GM12878 (cell line): Measurements from ENCODE around the gene KDM3B. TPM values are rescaled to one million over a fixed set of nuclear protein-coding genes. Genes with fewer than 3 reads are reported as not detected.

Experiments
- ATAC-seq: fragments of 200-7000 bp; cut with Tn5 transposase; 3 replicates; pipeline ENCODE4 v1.9.1; 2020; ENCODE audit warnings: mild to moderate bottlenecking, moderate library complexity
- BruUV-seq: library from RNA; stranded (reverse); fragments of 400-500 nt; replicated peaks from 2 replicates; lab custom pipeline; 2021; lab: Mats Ljungman, UMichigan
- CTCF ChIA-PET: fragments of 300-600 bp; sonication (Branson Sonifier 250); formaldehyde crosslinking; extraction: SDS; loops from one replicate; lab custom pipeline; 2021; ENCODE audit warnings: inconsistent platforms; lab: Yijun Ruan, JAX
- POLR2A ChIA-PET: fragments of 350-600 bp; formaldehyde crosslinking; extraction: SDS; loops from one replicate; lab custom pipeline; 2021; ENCODE audit warnings: inconsistent platforms; lab: Charles Lee
- RAD21 ChIA-PET: fragments of 300-600 bp; sonication (Branson Sonifier 250); formaldehyde crosslinking; loops from one replicate; lab custom pipeline; 2023; ENCODE audit warnings: antibody characterized with exemption; ENCODE audit not compliant: unreplicated experiment; lab: Charles Lee
- SMC1A ChIA-PET: fragments of 300-600 bp; sonication (Branson Sonifier 250); formaldehyde crosslinking; loops from one replicate; lab custom pipeline; 2023; ENCODE audit not compliant: unreplicated experiment, uncharacterized antibody; lab: Charles Lee
- DNase-seq: peaks from one replicate; pipeline ENCODE4 v3.0.0-alpha.2; 2011; ENCODE audit warnings: low read depth, low spot score
- FAIRE-seq: peaks from 3 replicates; lab custom pipeline; 2011; peaks lifted over from hg19 to GRCh38; lab: Jason Lieb, UNC
- H2AFZ ChIP-seq: 2 replicates; pipeline ENCODE4 v1.6.0; 2011; ENCODE audit warnings: low read depth, low read length, control low read depth; ENCODE audit not compliant: control insufficient read depth
- H3K27ac ChIP-seq: 2 replicates; pipeline ENCODE4 v1.5.1; 2011; ENCODE audit warnings: control low read depth; ENCODE audit not compliant: control insufficient read depth, insufficient read depth
- H3K27me3 ChIP-seq, 2 experiments: replicated peaks in 1 of 2; 2 replicates each; pipeline versions ENCODE4 v1.6.0 to v1.6.1; 2011; ENCODE audit warnings: low read length in 1 of 2; ENCODE audit not compliant: control insufficient read depth in 2 of 2, insufficient read depth in 2 of 2
- H3K36me3 ChIP-seq, 2 experiments: 2 replicates each; pipeline ENCODE4 v1.5.1; 2011; ENCODE audit warnings: low read length in 1 of 2; ENCODE audit not compliant: control insufficient read depth in 2 of 2, insufficient read depth in 2 of 2
- H3K4me1 ChIP-seq: 2 replicates; pipeline ENCODE4 v1.6.1; 2011; ENCODE audit warnings: mild to moderate bottlenecking, low read length, moderate library complexity, mixed read lengths; ENCODE audit not compliant: control insufficient read depth, insufficient read depth
- H3K4me2 ChIP-seq: 2 replicates; pipeline ENCODE4 v1.6.0; 2011; ENCODE audit warnings: control low read depth; ENCODE audit not compliant: control insufficient read depth, insufficient read depth
- H3K4me3 ChIP-seq: fragments of 200-600 bp; sonication (generic); 2 replicates; pipeline ENCODE4 v1.5.1; 2016
- H3K79me2 ChIP-seq: 2 replicates; pipeline ENCODE4 v1.6.0; 2011; ENCODE audit warnings: low read length; ENCODE audit not compliant: control insufficient read depth, insufficient read depth
- H3K9ac ChIP-seq: 2 replicates; pipeline ENCODE4 v1.8.0; 2011; ENCODE audit warnings: low read length, control low read depth, mixed read lengths; ENCODE audit not compliant: control insufficient read depth, insufficient read depth
- H3K9me3 ChIP-seq: replicated peaks from 3 replicates; pipeline ENCODE4 v1.5.1; 2011; ENCODE audit warnings: mild to moderate bottlenecking, low read length; ENCODE audit not compliant: control insufficient read depth, insufficient read depth
- H4K20me1 ChIP-seq: 2 replicates; pipeline ENCODE4 v1.6.0; 2011; ENCODE audit not compliant: control insufficient read depth, insufficient read depth
- CEBPZ ChIP-seq: fragments of 150-350 bp; IDR thresholded peaks from 2 replicates; pipeline ENCODE4 v1.6.1; 2016; ENCODE audit warnings: low read depth, low read length
- CHD4 ChIP-seq: fragments of 200-600 bp; sonication (generic); IDR thresholded peaks from 2 replicates; pipeline ENCODE4 v1.6.1; 2016; ENCODE audit warnings: mild to moderate bottlenecking
- FOS ChIP-seq: IDR thresholded peaks from 3 replicates; pipeline ENCODE4 v1.6.1; 2011; ENCODE audit warnings: borderline replicate concordance; ENCODE audit not compliant: insufficient read length; ENCODE audit errors: extremely low read depth
- GABPA ChIP-seq: IDR thresholded peaks from 2 replicates; pipeline ENCODE4 v1.6.1; 2014; ENCODE audit warnings: antibody characterized with exemption, low read depth, mild to moderate bottlenecking, inconsistent platforms
- HDGF ChIP-seq: fragments of 450-650 bp; IDR thresholded peaks from 2 replicates; pipeline ENCODE4 v1.6.1; 2016; ENCODE audit warnings: antibody characterized with exemption
- NR2C1 ChIP-seq: fragments of 450-650 bp; IDR thresholded peaks from 2 replicates; pipeline ENCODE4 v1.6.1; 2017; ENCODE audit warnings: antibody characterized with exemption, mild to moderate bottlenecking, moderate library complexity
- PBX3 ChIP-seq: IDR thresholded peaks from 2 replicates; pipeline ENCODE4 v1.6.1; 2011; ENCODE audit warnings: mild to moderate bottlenecking, low read depth, low read length, moderate library complexity; ENCODE audit not compliant: insufficient replicate concordance
- POLR2A ChIP-seq: IDR thresholded peaks from 2 replicates; pipeline ENCODE4 v1.6.1; 2011; ENCODE audit warnings: low read depth, mild to moderate bottlenecking, low read length
- RB1 ChIP-seq: fragments of 450-650 bp; formaldehyde crosslinking; IDR thresholded peaks from 2 replicates; pipeline ENCODE4 v1.6.1; 2017; ENCODE audit warnings: mild to moderate bottlenecking, borderline replicate concordance
- SMC3 ChIP-seq: IDR thresholded peaks from 2 replicates; pipeline ENCODE4 v1.6.1; 2011; ENCODE audit warnings: low read length, improper control_type of control experiment, borderline replicate concordance
- SP1 ChIP-seq: IDR thresholded peaks from one replicate; pipeline ENCODE4 v1.6.1; 2011; ENCODE audit warnings: low read depth, low read length
- STAT1 ChIP-seq: fragments of 450-650 bp; conservative IDR thresholded peaks from 2 replicates; pipeline ENCODE4 v1.6.1; 2014; ENCODE audit warnings: antibody characterized with exemption, mild to moderate bottlenecking
- ZNF274 ChIP-seq: IDR thresholded peaks from one replicate; pipeline ENCODE4 v1.8.0; 2011; ENCODE audit not compliant: insufficient read length, insufficient read depth
- WGBS: methylation state at CpG from one replicate; pipeline ENCODE4 v1.1.6; 2016; ENCODE audit warnings: low lambda C conversion rate; ENCODE audit not compliant: insufficient replicate concordance, insufficient coverage; ENCODE audit errors: missing lambda C conversion rate; 5-methylcytosine and 5-hydroxymethylcytosine counted together
- in situ Hi-C: fragments of 300-500 bp; cut with MboI; formaldehyde crosslinking; loops from 9 replicates; pipeline ENCODE4 v1.14.3; 2018; ENCODE audit warnings: mixed read lengths
- intact Hi-C: fragments of 100-400 bp; cut with micrococcal nuclease; formaldehyde crosslinking; loops from one replicate; pipeline ENCODE4 v1.14.2; 2022; ENCODE audit not compliant: unreplicated experiment
- polyA plus RNA-seq, 11 experiments: library from polyadenylated mRNA; depleted of rRNA in 4 of 11; unstranded in 6 of 11; stranded (reverse) in 5 of 11; fragments of >200 nt; fragmentation: Nextera tagmentation in 4 of 11; fragmentation: Illumina TruSeq in 1 of 11; extraction: Ambion mirVana in 4 of 11; extraction: Trizol in 1 of 11; gene quantifications; 1 replicate in 1 of 11; 2 replicates in 10 of 11; pipeline versions ENCODE4 v1.2.1 to v1.2.3, GENCODE V29; 2011 to 2016; ENCODE audit warnings: inconsistent platforms in 2 of 11, missing spikeins in 2 of 11, low read depth in 1 of 11
- total RNA-seq, 4 experiments: library from RNA; depleted of rRNA in 3 of 4; stranded (reverse); fragments of >200 nt in 3 of 4; fragmentation: Illumina TruSeq in 1 of 4; extraction: Trizol in 1 of 4; gene quantifications; 2 replicates each; pipeline versions ENCODE4 v1.2.1 to v1.2.3, GENCODE V29; 2013 to 2021

KDM3B gene
- total and polyA plus RNA-seq, 10 of the 15 experiments (the other 5 are each of a cell fraction or from before 2014, with no cell fraction given) = 8.5 to 45.7 (median 29.0) TPM

DNA sequence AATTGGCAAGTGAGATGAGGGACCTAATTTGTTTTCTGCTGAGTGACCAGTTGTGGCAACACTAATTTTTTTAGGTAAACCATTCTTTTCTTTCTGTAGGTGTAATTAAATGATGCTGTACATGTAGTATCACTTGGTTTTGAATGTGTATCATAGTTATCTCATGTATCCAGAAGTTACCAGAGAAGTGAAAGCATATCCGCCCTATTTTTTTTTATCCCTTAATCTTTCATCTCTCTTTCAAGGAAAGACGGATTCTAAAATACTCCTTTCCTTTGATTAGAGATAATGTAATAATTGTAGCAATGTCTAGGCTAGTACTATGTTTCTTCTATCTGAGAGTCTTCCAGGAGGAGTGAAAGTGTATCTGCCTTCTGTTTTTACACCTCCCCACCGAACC is 7.1 kb downstream of the KDM3B start (continued):
- no peak for TF ChIP-seq CEBPZ
- no peak for TF ChIP-seq NR2C1
- no peak for TF ChIP-seq HDGF
- TF ChIP-seq POLR2A = no peak
- no peak for TF ChIP-seq GABPA
- no peak for TF ChIP-seq SP1
- TF ChIP-seq SMC3 = no peak
- TF ChIP-seq, all 136 proteins: peak for 0

- ChIA-PET SMC1A (interaction anchor here (0.9 kb wide), 1 partner anchor 9 kb away, joined by 3 read pairs; no protein-coding TSS in a partner anchor), CTCF (interaction anchor here (2.1 kb wide), 1 partner anchor 8 kb away, joined by 11 read pairs; the partner anchor contains the start of gene KDM3B), RAD21 (no interaction called here), POLR2A (no interaction called here)
- no peak overlapping the region for H3K9ac ChIP-seq
- H3K36me3 ChIP-seq = 0 out of 4 replicates have a peak, but pooled peaks cover 0 to 3% of the 10 kb centered on the region in 2 experiments
- FAIRE-seq (no peak), DNase-seq (no peak), ATAC-seq (no peak; the same call in 2 of the 3 replicates)
- TF ChIP-seq FOS (no peak), RB1 (no peak), STAT1 (no peak), PBX3 (no peak), ZNF274 (no peak), CHD4 (no peak)
- in situ Hi-C loops (no loop called here), intact Hi-C loops (no loop called here)
- no peaks in the 10 kb centered on the region; the same call in 1 of the 2 replicates for H3K4me1 ChIP-seq
- H3K9me3 ChIP-seq = no peaks in the 10 kb centered on the region
- no peak overlapping the region for H2AFZ ChIP-seq
- H3K79me2 ChIP-seq = peaks cover 62% of the 10 kb centered on the region
- H4K20me1 ChIP-seq = no peaks in the 10 kb centered on the region
- H3K27ac ChIP-seq = no peak overlapping the region
- H3K4me3 ChIP-seq = no peak overlapping the region
- no peak overlapping the region for H3K4me2 ChIP-seq
- WGBS = 100% methylated on average over 1 of the region's 1 CpG
- H3K27me3 ChIP-seq = no peaks in the 10 kb centered on the region
- no TSS peak for BruUV-seq
Measured at GRCh38 chr5:138360941-138361452, 8.5 kb downstream of the KDM3B start.
